OCI-LY7 (cell line): ENCODE measurements around the gene DLX2. TPM values are rescaled to one million over a fixed set of nuclear protein-coding genes. Genes with fewer than 3 reads are reported as not detected.
A peak's percentile ranks its signal among the peaks of the same experiment; 100 is the strongest.

Experiments
- BruUV-seq: library from RNA; stranded (reverse); fragments of 400-500 nt; replicated peaks from 2 replicates; lab custom pipeline; 2021; lab: Mats Ljungman, UMichigan
- CTCF ChIA-PET: fragments of 300-600 bp; sonication (Branson Sonifier 250); formaldehyde crosslinking; loops from one replicate; lab custom pipeline; 2022; ENCODE audit warnings: antibody characterized with exemption; ENCODE audit not compliant: unreplicated experiment; lab: Charles Lee
- POLR2A ChIA-PET: fragments of 300-600 bp; sonication (Branson Sonifier 250); formaldehyde crosslinking; loops from one replicate; lab custom pipeline; 2022; ENCODE audit warnings: antibody characterized with exemption; lab: Charles Lee
- DNase-seq: peaks from one replicate; pipeline ENCODE4 v3.0.0-alpha.2; 2015; ENCODE audit warnings: low spot score
- H2AFZ ChIP-seq: fragments of 200-600 bp; sonication (generic), shearing (Covaris generic); 2 replicates; pipeline ENCODE4 v1.6.1; 2014; ENCODE audit warnings: mild to moderate bottlenecking, antibody characterized with exemption, low read length, moderate library complexity
- H3K27ac ChIP-seq: fragments of 200-600 bp; sonication (generic); 2 replicates; pipeline ENCODE4 v1.5.1; 2014; ENCODE audit warnings: mixed run types, low read depth, mild to moderate bottlenecking, moderate library complexity, low read length, inconsistent platforms; ENCODE audit not compliant: poor library complexity, severe bottlenecking
- H3K36me3 ChIP-seq: fragments of 200-600 bp; sonication (generic); 2 replicates; pipeline ENCODE4 v1.6.1; 2014; ENCODE audit warnings: mild to moderate bottlenecking, antibody characterized with exemption, low read length, moderate library complexity, mixed read lengths; ENCODE audit not compliant: insufficient read depth
- H3K4me1 ChIP-seq: fragments of 200-600 bp; sonication (generic); 2 replicates; pipeline ENCODE4 v1.5.1; 2014; ENCODE audit warnings: mild to moderate bottlenecking, low read length; ENCODE audit not compliant: insufficient read depth, poor library complexity, severe bottlenecking
- H3K4me2 ChIP-seq: fragments of 200-600 bp; sonication (generic); 2 replicates; pipeline ENCODE4 v1.6.1; 2014; ENCODE audit warnings: mild to moderate bottlenecking, low read length
- H3K4me3 ChIP-seq: fragments of 200-600 bp; sonication (generic); 2 replicates; pipeline ENCODE4 v1.5.1; 2014; ENCODE audit warnings: mild to moderate bottlenecking, low read depth, low read length; ENCODE audit not compliant: poor library complexity, severe bottlenecking
- H3K79me2 ChIP-seq: fragments of 200-600 bp; sonication (generic); 2 replicates; pipeline ENCODE4 v1.6.1; 2016; ENCODE audit warnings: low read depth, mild to moderate bottlenecking, low read length, moderate library complexity, mixed read lengths; ENCODE audit not compliant: insufficient read depth
- H3K9me2 ChIP-seq: fragments of 200-600 bp; sonication (generic); 2 replicates; pipeline ENCODE4 v1.6.1; 2016; ENCODE audit warnings: mild to moderate bottlenecking, low read length, mixed read lengths; ENCODE audit not compliant: insufficient read depth
- H3K9me3 ChIP-seq: fragments of 200-600 bp; sonication (generic); 2 replicates; pipeline ENCODE4 v1.6.1; 2014; ENCODE audit warnings: mild to moderate bottlenecking, mixed run types, low read length, mixed read lengths
- H4K20me1 ChIP-seq: fragments of 200-600 bp; sonication (generic); 2 replicates; pipeline ENCODE4 v1.6.1; 2014; ENCODE audit warnings: mild to moderate bottlenecking, antibody characterized with exemption, low read length, moderate library complexity, mixed read lengths; ENCODE audit not compliant: insufficient read depth
- CTCF ChIP-seq: fragments of 200-600 bp; sonication (generic); conservative IDR thresholded peaks from 2 replicates; pipeline ENCODE4 v1.5.1; 2014; ENCODE audit warnings: mild to moderate bottlenecking, antibody characterized with exemption, low read length, moderate library complexity, mixed read lengths
- EZH2phosphoT487 ChIP-seq: fragments of 200-600 bp; sonication (generic); IDR thresholded peaks from 2 replicates; pipeline ENCODE4 v1.6.1; 2018; ENCODE audit warnings: low read depth, borderline replicate concordance, mild to moderate bottlenecking, mixed run types, antibody characterized with exemption, low read length, moderate library complexity, mixed read lengths
- intact Hi-C: fragments of 100-400 bp; cut with micrococcal nuclease; formaldehyde crosslinking; loops from one replicate; pipeline ENCODE4 v1.10.0; 2022; ENCODE audit not compliant: unreplicated experiment
- total RNA-seq, 2 experiments: library from RNA; depleted of rRNA in 1 of 2; stranded (reverse); fragments of >200 nt in 1 of 2; shearing (Covaris generic) in 1 of 2; gene quantifications; 2 replicates each; pipeline ENCODE4 v1.2.3, GENCODE V29; 2014 to 2022

The DLX2 gene
- total RNA-seq, 2 experiments from 2014 or later: 0.22 TPM; not detected in 1

DNA sequence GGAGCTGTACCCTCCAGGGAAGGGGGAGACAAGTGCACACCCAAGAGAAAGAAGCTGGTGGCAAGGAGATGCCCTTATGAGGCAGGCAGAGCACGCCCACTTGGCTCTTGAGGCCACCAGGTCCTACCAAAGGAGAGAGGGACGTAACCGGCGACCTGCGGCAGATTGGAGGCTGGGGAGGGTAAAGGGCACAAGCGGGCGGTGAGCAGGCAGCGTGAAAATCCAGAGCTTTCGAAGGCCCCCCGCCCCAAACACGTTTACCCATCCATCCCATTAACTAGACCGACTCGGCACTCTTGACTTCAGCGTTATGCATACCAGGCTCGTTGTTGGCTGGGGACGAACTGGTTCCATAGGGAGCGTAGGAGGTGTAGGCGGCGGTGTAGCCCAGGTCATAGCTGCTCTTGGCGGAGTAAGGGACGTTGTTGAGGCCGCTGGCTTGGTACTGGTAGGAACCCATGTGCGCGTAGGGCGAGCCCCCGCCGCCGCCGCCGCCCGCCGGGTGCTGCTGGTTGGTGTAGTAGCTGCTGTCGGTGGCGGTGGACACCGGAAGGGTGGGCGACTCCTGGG is 794 bp downstream of the DLX2 start:
- no peak for DNase-seq
- ChIA-PET CTCF (no interaction called here), POLR2A (no interaction called here)
- H2AFZ ChIP-seq: peak overlapping the region; percentile 89; the same call in 1 of the 2 replicates
- H4K20me1 ChIP-seq: no peaks in the 10 kb centered on the region
- H3K79me2 ChIP-seq: no peaks in the 10 kb centered on the region
- intact Hi-C loops: loop anchor here (2.0 to 10.0 kb wide), 2 partner anchors 97 to 503 kb away; no protein-coding TSS in a partner anchor
- no peaks in the 10 kb centered on the region for H3K36me3 ChIP-seq
- no peaks in the 10 kb centered on the region for H3K9me3 ChIP-seq
- TF ChIP-seq EZH2phosphoT487: no peak
- TF ChIP-seq CTCF: no peak
- H3K4me1 ChIP-seq: no peaks in the 10 kb centered on the region
- no peaks in the 10 kb centered on the region for H3K9me2 ChIP-seq
- peak overlapping the region; percentile 90 for H3K4me2 ChIP-seq
- no TSS peak for BruUV-seq
- no peak overlapping the region for H3K27ac ChIP-seq
- peak overlapping the region; percentile 68 for H3K4me3 ChIP-seq

DNA sequence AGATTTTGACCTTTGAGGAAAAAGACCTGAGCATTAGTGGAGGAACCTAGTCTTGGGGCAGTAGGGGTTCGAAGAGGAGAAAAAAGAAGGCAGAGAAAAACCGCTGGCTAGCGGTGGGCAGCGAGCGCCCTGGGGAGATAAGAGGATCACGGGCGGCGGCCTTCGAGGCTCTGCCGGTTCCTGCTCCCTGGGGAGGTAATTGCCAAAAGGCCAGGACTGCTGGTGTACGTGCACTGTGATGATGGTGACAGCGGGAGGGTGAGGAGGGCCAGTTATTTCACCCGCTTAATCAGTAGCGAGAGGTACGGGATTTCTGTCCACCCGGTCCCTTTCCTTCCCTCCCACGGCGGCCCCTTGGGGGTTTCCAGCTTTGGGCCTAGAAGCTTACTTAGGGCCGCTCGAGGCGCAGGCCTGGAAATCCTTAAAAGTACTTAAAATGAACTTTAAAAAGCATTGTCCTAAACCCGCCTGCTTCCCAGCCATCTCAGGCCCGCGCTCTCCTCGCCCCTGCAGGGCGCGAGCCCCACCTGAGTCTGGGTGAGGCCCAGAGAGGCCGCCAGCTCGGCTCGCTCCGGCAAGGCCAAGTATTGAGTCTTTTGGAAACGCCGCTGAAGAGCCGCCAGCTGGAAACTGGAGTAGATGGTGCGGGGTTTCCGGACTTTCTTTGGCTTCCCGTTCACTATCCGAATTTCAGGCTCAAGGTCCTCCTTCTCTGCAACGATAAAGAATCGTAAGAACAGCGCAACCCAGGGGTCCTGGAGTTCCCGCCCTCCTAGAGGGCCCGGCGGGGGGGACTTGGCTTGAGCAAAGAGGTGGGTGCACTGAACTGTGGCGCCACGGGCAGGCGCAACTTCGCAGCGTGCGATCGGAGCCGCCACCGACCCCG is 1.5 kb downstream of the DLX2 start:
- Histone ChIP-seq H3K27ac (no peak overlapping the region), H3K79me2 (no peaks in the 10 kb centered on the region), H4K20me1 (no peaks in the 10 kb centered on the region), H2AFZ (no peak overlapping the region), H3K9me3 (no peaks in the 10 kb centered on the region), H3K9me2 (no peaks in the 10 kb centered on the region), H3K4me3 (no peak overlapping the region), H3K36me3 (no peaks in the 10 kb centered on the region), H3K4me2 (peak overlapping the region; percentile 90; the same call in 1 of the 2 replicates), H3K4me1 (no peaks in the 10 kb centered on the region)
- TF ChIP-seq EZH2phosphoT487: 0 out of 2 replicates have a peak, but pooled peaks have one; percentile 53
- no peak for TF ChIP-seq CTCF
- no peak for DNase-seq
- BruUV-seq: no TSS peak
- ChIA-PET POLR2A (no interaction called here), CTCF (no interaction called here)
- intact Hi-C loops: loop anchor here (10.0 kb wide), 1 partner anchor 96 kb away; no protein-coding TSS in a partner anchor
